SK-N-SH (cell line): ENCODE measurements around the gene THSD4. TPM values are rescaled to one million over a fixed set of nuclear protein-coding genes. Genes with fewer than 3 reads are reported as not detected.
"Not testable (repeated sequence)": the region's sequence is repeated elsewhere in the genome, so short reads cannot be mapped to it uniquely, and the experiment has no call there.

ENCODE experiments used
- CTCF ChIA-PET: fragments of 300-600, 350-600 bp; formaldehyde crosslinking; extraction: SDS; loops from one replicate; lab custom pipeline; 2021; lab: Yijun Ruan, JAX
- POLR2A ChIA-PET: fragments of 350-600 bp; sonication (Branson Sonifier 250); formaldehyde crosslinking; extraction: SDS; loops from one replicate; lab custom pipeline; 2020; ENCODE audit warnings: antibody characterized with exemption, inconsistent platforms; lab: Yijun Ruan, JAX
- DNase-seq: peaks from one replicate; pipeline ENCODE4 v3.0.0; 2012
- H2AFZ ChIP-seq: fragments of 200-600 bp; sonication (generic); 2 replicates; pipeline ENCODE4 v1.8.1; 2016; ENCODE audit warnings: antibody characterized with exemption, mild to moderate bottlenecking, low read depth
- H3F3A ChIP-seq: fragments of 200-600 bp; sonication (generic); replicated peaks from 2 replicates; pipeline ENCODE3; 2016; ENCODE audit warnings: antibody characterized with exemption, mild to moderate bottlenecking; ENCODE audit not compliant: insufficient read depth
- H3K27ac ChIP-seq, 2 experiments: fragments of 200-500 bp in 1 of 2; fragments of 200-600 bp in 1 of 2; sonication (Bioruptor generic) in 1 of 2; sonication (generic), shearing (Covaris generic) in 1 of 2; 2 replicates each; pipeline versions ENCODE4 v1.5.1 to v1.6.1; 2014 to 2016; ENCODE audit warnings: low read depth in 2 of 2, inconsistent platforms in 1 of 2, low read length in 1 of 2, mild to moderate bottlenecking in 1 of 2, mixed read lengths in 1 of 2
- H3K27me3 ChIP-seq: fragments of 200-600 bp; sonication (generic), shearing (Covaris generic); 2 replicates; pipeline ENCODE4 v1.6.1; 2016; ENCODE audit warnings: mixed run types; ENCODE audit not compliant: insufficient read depth
- H3K36me3 ChIP-seq, 2 experiments: fragments of 200-500 bp in 1 of 2; fragments of 200-600 bp in 1 of 2; sonication (Bioruptor generic) in 1 of 2; sonication (generic) in 1 of 2; replicated peaks in 1 of 2; 2 replicates each; pipeline versions ENCODE3 to v1.5.1; 2014 to 2016; ENCODE audit warnings: low read length in 1 of 2, mild to moderate bottlenecking in 1 of 2; ENCODE audit not compliant: insufficient read depth in 2 of 2, control insufficient read depth in 1 of 2
- H3K4me1 ChIP-seq, 2 experiments: fragments of 200-500 bp in 1 of 2; fragments of 200-600 bp in 1 of 2; sonication (Bioruptor generic) in 1 of 2; sonication (generic), shearing (Covaris generic) in 1 of 2; 2 replicates each; pipeline versions ENCODE4 v1.5.1 to v1.6.1; 2014 to 2016; ENCODE audit warnings: low read depth in 1 of 2, low read length in 1 of 2, mixed run types in 1 of 2; ENCODE audit not compliant: insufficient read depth in 2 of 2, control insufficient read depth in 1 of 2
- H3K4me2 ChIP-seq: fragments of 200-600 bp; sonication (generic), shearing (Covaris generic); 2 replicates; pipeline ENCODE4 v1.6.1; 2017; ENCODE audit warnings: mixed run types
- H3K4me3 ChIP-seq, 2 experiments: fragments of 200-500 bp in 1 of 2; fragments of 200-600 bp in 1 of 2; sonication (Bioruptor generic) in 1 of 2; sonication (generic), shearing (Covaris generic) in 1 of 2; 2 replicates each; pipeline versions ENCODE4 v1.5.1 to v1.8.1; 2014 to 2016; ENCODE audit warnings: low read depth in 2 of 2, inconsistent platforms in 1 of 2, low read length in 1 of 2, mild to moderate bottlenecking in 1 of 2, mixed read lengths in 1 of 2, moderate library complexity in 1 of 2
- H3K79me2 ChIP-seq: fragments of 200-600 bp; sonication (generic); 2 replicates; pipeline ENCODE4 v1.8.1; 2017; ENCODE audit warnings: mild to moderate bottlenecking; ENCODE audit not compliant: insufficient read depth
- H3K9ac ChIP-seq: fragments of 200-600 bp; sonication (generic); 2 replicates; pipeline ENCODE4 v1.6.1; 2017; ENCODE audit warnings: mixed run types
- H3K9me2 ChIP-seq: fragments of 200-600 bp; sonication (generic); 2 replicates; pipeline ENCODE4 v1.6.1; 2017; ENCODE audit warnings: mixed run types
- H3K9me3 ChIP-seq: fragments of 200-600 bp; sonication (generic); 2 replicates; pipeline ENCODE4 v1.6.1; 2017; ENCODE audit warnings: mixed run types, mild to moderate bottlenecking, moderate library complexity
- H4K20me1 ChIP-seq: fragments of 200-600 bp; sonication (generic); 2 replicates; pipeline ENCODE4 v1.6.1; 2017; ENCODE audit warnings: mild to moderate bottlenecking, mixed run types; ENCODE audit not compliant: insufficient read depth
- EP300 ChIP-seq, 2 experiments: IDR thresholded peaks; 2 replicates each; pipeline versions ENCODE4 v1.4.0 to v1.6.1; 2012; ENCODE audit warnings: borderline replicate concordance in 1 of 2, low read depth in 1 of 2, low read length in 1 of 2
- FOSL2 ChIP-seq: IDR thresholded peaks from 2 replicates; pipeline ENCODE4 v1.4.0; 2012; ENCODE audit warnings: low read depth, mild to moderate bottlenecking, moderate library complexity, borderline replicate concordance
- FOXM1 ChIP-seq: IDR thresholded peaks from 2 replicates; pipeline ENCODE4 v1.4.0; 2012; ENCODE audit warnings: low read depth, mild to moderate bottlenecking
- MXI1 ChIP-seq: IDR thresholded peaks from 2 replicates; pipeline ENCODE4 v1.6.1; 2012; ENCODE audit warnings: mild to moderate bottlenecking, low read depth, low read length, improper control_type of control experiment
- NFIC ChIP-seq: IDR thresholded peaks from 2 replicates; pipeline ENCODE4 v1.4.0; 2012; ENCODE audit warnings: borderline replicate concordance
- REST ChIP-seq: IDR thresholded peaks from 2 replicates; pipeline ENCODE4 v1.6.1; 2012; ENCODE audit warnings: mild to moderate bottlenecking, low read depth, low read length, moderate library complexity
- SMC3 ChIP-seq: IDR thresholded peaks from 2 replicates; pipeline ENCODE4 v1.6.1; 2012; ENCODE audit warnings: low read depth, low read length, improper control_type of control experiment
- TEAD4 ChIP-seq: IDR thresholded peaks from 2 replicates; pipeline ENCODE4 v1.4.0; 2012; ENCODE audit warnings: mild to moderate bottlenecking, borderline replicate concordance; ENCODE audit not compliant: insufficient read depth
- WGBS: methylation state at CpG from one replicate; pipeline ENCODE4 v1.1.6; 2017; ENCODE audit warnings: low lambda C conversion rate; 5-methylcytosine and 5-hydroxymethylcytosine counted together
- polyA plus RNA-seq, 3 experiments: library from polyadenylated mRNA; depleted of rRNA; stranded (reverse); fragments of >200 nt; gene quantifications; 2 replicates each; pipeline ENCODE4 v1.2.3, GENCODE V29; 2012
- TF ChIP-seq, protein P1 (sequence below): IDR thresholded peaks from 2 replicates; pipeline ENCODE4 v1.4.0; 2012; ENCODE audit warnings: low read depth, borderline replicate concordance
- TF ChIP-seq, protein P2 (sequence below): fragments of 200-600 bp; sonication (generic); IDR thresholded peaks from 2 replicates; pipeline ENCODE4 v1.6.1; 2017; ENCODE audit warnings: antibody characterized with exemption, mild to moderate bottlenecking, moderate library complexity
- TF ChIP-seq, protein P3 (sequence below): fragments of 150-350 bp; IDR thresholded peaks from 2 replicates; pipeline ENCODE4 v1.6.1; 2017; ENCODE audit warnings: antibody characterized with exemption, low read length, low read depth, borderline replicate concordance
- TF ChIP-seq, protein P4 (sequence below): IDR thresholded peaks from 2 replicates; pipeline ENCODE4; 2012

THSD4 gene
- polyA plus RNA-seq, 1 of the 3 experiments (the other 2 are of a cell fraction): 79.1 TPM

DNA sequence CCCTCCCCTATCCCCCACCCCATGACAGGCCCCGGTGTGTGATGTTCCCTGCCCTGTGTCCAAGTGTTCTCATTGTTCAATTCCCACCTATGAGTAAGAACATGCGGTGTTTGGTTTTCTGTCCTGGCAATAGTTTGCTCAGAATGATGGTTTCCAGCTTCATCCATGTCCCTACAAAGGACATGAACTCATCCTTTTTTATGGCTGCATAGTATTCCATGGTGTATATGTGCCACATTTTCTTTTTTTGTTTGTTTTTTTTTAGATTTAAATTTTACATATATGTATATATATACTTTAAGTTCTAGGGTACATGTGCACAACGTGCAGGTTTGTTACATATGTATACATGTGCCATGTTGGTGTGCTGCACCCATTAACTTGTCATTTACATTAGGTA lies 555.0 kb downstream of the THSD4 start:
- Histone ChIP-seq H3F3A (peaks cover 14% of the 10 kb centered on the region), H3K4me2 (peak overlapping the region; percentile 17; the same call in 1 of the 2 replicates)
- H4K20me1 ChIP-seq, H3K27ac ChIP-seq, H3K9me3 ChIP-seq, H3K4me3 ChIP-seq, H3K36me3 ChIP-seq, H3K79me2 ChIP-seq, DNase-seq, POLR2A ChIA-PET, H3K4me1 ChIP-seq, H3K9ac ChIP-seq, H3K9me2 ChIP-seq, H2AFZ ChIP-seq, CTCF ChIA-PET, H3K27me3 ChIP-seq: not testable (repeated sequence)
- WGBS: 92% methylated on average over 3 of the region's 3 CpGs

- Histone ChIP-seq H3F3A (peaks cover 22% of the 10 kb centered on the region), H3K79me2 (0 out of 2 replicates have a peak, but pooled peaks cover 5% of the 10 kb centered on the region), H3K4me3 (no peak overlapping the region), H3K36me3 (no peaks in the 10 kb centered on the region), H3K9me2 (no peaks in the 10 kb centered on the region), H4K20me1 (no peaks in the 10 kb centered on the region), H3K27ac (no peak overlapping the region), H3K4me1 (peaks cover 7 to 29% of the 10 kb centered on the region in 2 experiments), H3K9me3 (no peaks in the 10 kb centered on the region), H3K4me2 (no peak overlapping the region), H3K9ac (no peak overlapping the region), H3K27me3 (no peaks in the 10 kb centered on the region), H2AFZ (no peak overlapping the region)
- CTCF ChIA-PET: no interaction called here
- DNase-seq: no peak
- WGBS: 93% methylated on average over 2 of the region's 2 CpGs
- POLR2A ChIA-PET: no interaction called here
- TF ChIP-seq FOXM1 (no peak), EP300 (IDR thresholded peaks at IDR 0.05; ENCODE audit: borderline replicate concordance in 1 of 2, low read depth in 1 of 2, low read length in 1 of 2) (no peak), FOSL2 (no peak), REST (no peak), TEAD4 (no peak), MXI1 (no peak), SMC3 (no peak), NFIC (no peak)
- TF ChIP-seq, protein P1, sequence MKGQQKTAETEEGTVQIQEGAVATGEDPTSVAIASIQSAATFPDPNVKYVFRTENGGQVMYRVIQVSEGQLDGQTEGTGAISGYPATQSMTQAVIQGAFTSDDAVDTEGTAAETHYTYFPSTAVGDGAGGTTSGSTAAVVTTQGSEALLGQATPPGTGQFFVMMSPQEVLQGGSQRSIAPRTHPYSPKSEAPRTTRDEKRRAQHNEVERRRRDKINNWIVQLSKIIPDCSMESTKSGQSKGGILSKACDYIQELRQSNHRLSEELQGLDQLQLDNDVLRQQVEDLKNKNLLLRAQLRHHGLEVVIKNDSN: no peak
- TF ChIP-seq, protein P2, sequence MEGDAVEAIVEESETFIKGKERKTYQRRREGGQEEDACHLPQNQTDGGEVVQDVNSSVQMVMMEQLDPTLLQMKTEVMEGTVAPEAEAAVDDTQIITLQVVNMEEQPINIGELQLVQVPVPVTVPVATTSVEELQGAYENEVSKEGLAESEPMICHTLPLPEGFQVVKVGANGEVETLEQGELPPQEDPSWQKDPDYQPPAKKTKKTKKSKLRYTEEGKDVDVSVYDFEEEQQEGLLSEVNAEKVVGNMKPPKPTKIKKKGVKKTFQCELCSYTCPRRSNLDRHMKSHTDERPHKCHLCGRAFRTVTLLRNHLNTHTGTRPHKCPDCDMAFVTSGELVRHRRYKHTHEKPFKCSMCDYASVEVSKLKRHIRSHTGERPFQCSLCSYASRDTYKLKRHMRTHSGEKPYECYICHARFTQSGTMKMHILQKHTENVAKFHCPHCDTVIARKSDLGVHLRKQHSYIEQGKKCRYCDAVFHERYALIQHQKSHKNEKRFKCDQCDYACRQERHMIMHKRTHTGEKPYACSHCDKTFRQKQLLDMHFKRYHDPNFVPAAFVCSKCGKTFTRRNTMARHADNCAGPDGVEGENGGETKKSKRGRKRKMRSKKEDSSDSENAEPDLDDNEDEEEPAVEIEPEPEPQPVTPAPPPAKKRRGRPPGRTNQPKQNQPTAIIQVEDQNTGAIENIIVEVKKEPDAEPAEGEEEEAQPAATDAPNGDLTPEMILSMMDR: no peak
- TF ChIP-seq, protein P3, sequence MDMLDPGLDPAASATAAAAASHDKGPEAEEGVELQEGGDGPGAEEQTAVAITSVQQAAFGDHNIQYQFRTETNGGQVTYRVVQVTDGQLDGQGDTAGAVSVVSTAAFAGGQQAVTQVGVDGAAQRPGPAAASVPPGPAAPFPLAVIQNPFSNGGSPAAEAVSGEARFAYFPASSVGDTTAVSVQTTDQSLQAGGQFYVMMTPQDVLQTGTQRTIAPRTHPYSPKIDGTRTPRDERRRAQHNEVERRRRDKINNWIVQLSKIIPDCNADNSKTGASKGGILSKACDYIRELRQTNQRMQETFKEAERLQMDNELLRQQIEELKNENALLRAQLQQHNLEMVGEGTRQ: no peak
- TF ChIP-seq, protein P4, sequence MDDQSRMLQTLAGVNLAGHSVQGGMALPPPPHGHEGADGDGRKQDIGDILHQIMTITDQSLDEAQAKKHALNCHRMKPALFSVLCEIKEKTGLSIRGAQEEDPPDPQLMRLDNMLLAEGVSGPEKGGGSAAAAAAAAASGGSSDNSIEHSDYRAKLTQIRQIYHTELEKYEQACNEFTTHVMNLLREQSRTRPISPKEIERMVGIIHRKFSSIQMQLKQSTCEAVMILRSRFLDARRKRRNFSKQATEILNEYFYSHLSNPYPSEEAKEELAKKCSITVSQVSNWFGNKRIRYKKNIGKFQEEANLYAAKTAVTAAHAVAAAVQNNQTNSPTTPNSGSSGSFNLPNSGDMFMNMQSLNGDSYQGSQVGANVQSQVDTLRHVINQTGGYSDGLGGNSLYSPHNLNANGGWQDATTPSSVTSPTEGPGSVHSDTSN: no peak
These were observed 559.1 kb downstream of the THSD4 start for GRCh38 chr15:71674354-71674753.
